Right lung (tissue), 5 donors: Measurements from ENCODE around the gene VEZT. TPM values are rescaled to one million over a fixed set of nuclear protein-coding genes. Genes with fewer than 3 reads are reported as not detected.

Source experiments
- polyA plus RNA-seq, 5 donors: library from polyadenylated mRNA; unstranded; fragments of 120-200 nt; gene quantifications; one replicate each; pipeline versions ENCODE4 v1.2.1 to v1.2.3, GENCODE V29; 2013; ENCODE audit warnings: inconsistent platforms in 1 of 5, low replicate concordance in 1 of 5; ENCODE audit not compliant: insufficient read length in 5 of 5, insufficient read depth in 1 of 5

Gene VEZT
- polyA plus RNA-seq, 5 donors: 60.4 to 118 (median 101) TPM

Other genes starting within 250 kb of the VEZT start
- gene NDUFA12, start 214.1 kb upstream of the VEZT start, polyA plus RNA-seq: 10 to 100 TPM; 77.5 to 92.4 (median 91.8) TPM
- gene NR2C1, start 144.2 kb upstream of the VEZT start, polyA plus RNA-seq: 100 to 1,000 TPM in 1 of 5 donors, 10 to 100 TPM in 4; 55.2 to 103 (median 86.1) TPM
- 10 to 100 TPM in 4 of 5 donors, 1 to 10 TPM in 1; 9.5 to 19.9 (median 15.7) TPM for gene FGD6, start 340 bp upstream of the VEZT start, polyA plus RNA-seq